ENCODE results near the gene SLC41A1. TPM values are rescaled to one million over a fixed set of nuclear protein-coding genes. Genes with fewer than 3 reads are reported as not detected.

SLC41A1 gene
- total RNA-seq, 6 experiments from 2014 or later = 3.4 to 6.4 (median 4.6) TPM

DNA sequence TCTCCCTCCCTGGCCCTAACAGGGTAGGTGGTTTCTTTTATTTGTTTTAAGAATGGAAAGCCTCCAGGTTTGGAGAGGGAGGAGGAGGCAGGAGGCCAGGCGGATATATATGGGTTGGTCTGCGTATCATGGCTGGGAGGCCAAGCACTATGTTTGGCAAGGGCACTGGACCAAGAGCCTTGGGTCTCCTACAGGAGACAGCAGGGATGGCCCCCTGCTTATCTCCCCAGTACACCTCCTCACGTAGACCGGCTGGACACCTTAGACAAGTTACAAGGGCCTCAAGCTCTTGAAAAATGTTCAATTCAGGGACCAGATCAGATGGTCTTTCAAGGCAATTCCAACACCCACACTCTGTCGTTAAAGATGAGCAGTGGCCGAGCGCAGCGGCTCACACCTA, 10.9 kb downstream of the SLC41A1 start:
- Histone ChIP-seq H3K27ac (no peak overlapping the region), H3K4me3 (no peak overlapping the region), H3K4me1 (no peaks in the 10 kb centered on the region), H3K36me3 (peaks cover 0 to 3% (median 0%) of the 10 kb centered on the region in 4 donors), H3K9me3 (no peaks in the 10 kb centered on the region), H3K27me3 (no peaks in the 10 kb centered on the region)
- intact Hi-C loops (cut with DNase I) = no loop called here
- WGBS (ENCODE audit: insufficient coverage, low coverage, low lambda C conversion rate, missing lambda C conversion rate) = 92% methylated on average over 2 of the region's 8 CpGs
- no peak for TF ChIP-seq POLR2A (IDR thresholded peaks at IDR 0.05)
- TF ChIP-seq, protein P1, sequence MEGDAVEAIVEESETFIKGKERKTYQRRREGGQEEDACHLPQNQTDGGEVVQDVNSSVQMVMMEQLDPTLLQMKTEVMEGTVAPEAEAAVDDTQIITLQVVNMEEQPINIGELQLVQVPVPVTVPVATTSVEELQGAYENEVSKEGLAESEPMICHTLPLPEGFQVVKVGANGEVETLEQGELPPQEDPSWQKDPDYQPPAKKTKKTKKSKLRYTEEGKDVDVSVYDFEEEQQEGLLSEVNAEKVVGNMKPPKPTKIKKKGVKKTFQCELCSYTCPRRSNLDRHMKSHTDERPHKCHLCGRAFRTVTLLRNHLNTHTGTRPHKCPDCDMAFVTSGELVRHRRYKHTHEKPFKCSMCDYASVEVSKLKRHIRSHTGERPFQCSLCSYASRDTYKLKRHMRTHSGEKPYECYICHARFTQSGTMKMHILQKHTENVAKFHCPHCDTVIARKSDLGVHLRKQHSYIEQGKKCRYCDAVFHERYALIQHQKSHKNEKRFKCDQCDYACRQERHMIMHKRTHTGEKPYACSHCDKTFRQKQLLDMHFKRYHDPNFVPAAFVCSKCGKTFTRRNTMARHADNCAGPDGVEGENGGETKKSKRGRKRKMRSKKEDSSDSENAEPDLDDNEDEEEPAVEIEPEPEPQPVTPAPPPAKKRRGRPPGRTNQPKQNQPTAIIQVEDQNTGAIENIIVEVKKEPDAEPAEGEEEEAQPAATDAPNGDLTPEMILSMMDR (IDR thresholded peaks at IDR 0.05) = no peak
- DNase-seq (no peak), ATAC-seq (no peak)

DNA sequence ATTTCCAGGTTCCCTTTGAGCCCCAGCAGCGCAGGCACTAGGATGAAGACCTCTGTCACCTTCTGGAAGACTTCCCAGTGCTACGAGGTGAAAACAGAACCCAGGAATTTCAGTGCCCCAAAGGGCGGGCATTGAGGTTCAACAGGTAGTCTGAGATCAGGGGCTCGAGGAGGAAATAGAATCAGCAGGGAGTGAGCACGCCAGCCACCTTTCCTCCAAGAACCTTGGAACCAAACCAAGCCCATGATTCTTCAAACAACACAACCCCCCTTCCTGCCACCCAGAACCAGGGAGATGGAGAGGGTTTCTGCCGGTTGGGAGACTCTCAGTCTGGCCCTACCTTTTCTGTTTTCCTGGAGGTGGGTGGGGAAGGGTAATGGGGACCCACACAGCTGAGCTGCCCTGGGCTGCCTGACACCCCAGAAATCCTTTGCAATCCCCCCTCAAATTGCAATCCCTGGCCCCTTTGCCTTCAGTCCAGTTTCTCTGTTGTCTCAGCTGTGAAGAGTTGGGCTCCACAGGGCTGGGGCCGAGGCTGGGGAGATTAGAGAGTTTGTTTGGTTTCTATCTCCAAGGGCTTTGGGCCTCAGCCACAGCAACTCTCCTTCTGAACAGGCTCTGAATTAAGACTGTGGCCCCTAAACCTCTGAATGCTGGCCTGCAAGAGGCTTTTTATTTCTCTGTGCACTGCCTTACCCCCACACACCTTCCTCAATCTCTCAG, 11.9 kb downstream of the SLC41A1 start:
- 100% methylated on average over 1 of the region's 7 CpGs for WGBS (ENCODE audit: insufficient coverage, low coverage, low lambda C conversion rate, missing lambda C conversion rate)
- DNase-seq = no peak
- ATAC-seq = no peak
- no peak overlapping the region for H3K4me3 ChIP-seq
- H3K4me1 ChIP-seq = no peaks in the 10 kb centered on the region
- no peaks in the 10 kb centered on the region for H3K9me3 ChIP-seq
- no peak for TF ChIP-seq POLR2A (IDR thresholded peaks at IDR 0.05)
- TF ChIP-seq, protein P1 (IDR thresholded peaks at IDR 0.05) = no peak
- no peak overlapping the region for H3K27ac ChIP-seq
- H3K27me3 ChIP-seq = no peaks in the 10 kb centered on the region
- peaks cover 0 to 3% (median 0%) of the 10 kb centered on the region in 4 donors for H3K36me3 ChIP-seq
- intact Hi-C loops (cut with DNase I) = no loop called here

DNA sequence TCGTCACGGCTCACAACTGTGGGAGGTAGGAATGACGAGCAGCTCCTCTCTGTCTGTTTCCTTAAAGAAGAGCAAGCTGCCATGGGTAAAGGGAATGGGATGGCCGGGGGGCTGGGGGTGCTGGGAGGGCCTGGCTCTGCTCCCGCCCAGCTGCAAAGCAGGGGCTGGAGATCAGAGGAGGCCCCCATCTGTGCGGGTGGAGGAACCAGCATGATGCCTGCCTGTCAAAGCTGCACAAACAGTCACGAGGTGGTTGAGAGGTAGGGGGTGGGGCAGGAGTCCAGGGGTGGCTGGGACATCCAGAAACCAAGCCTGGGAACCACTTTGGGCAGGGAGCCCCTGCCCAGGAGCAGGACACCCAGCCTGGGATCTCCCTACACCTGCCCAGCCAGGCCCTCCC, 12.6 kb downstream of the SLC41A1 start:
- H3K36me3 ChIP-seq = peaks cover 0 to 3% (median 0%) of the 10 kb centered on the region in 4 donors
- ATAC-seq (no peak), DNase-seq (no peak)
- intact Hi-C loops (cut with DNase I) = no loop called here
- no peaks in the 10 kb centered on the region for H3K4me1 ChIP-seq
- no peak overlapping the region for H3K4me3 ChIP-seq
- WGBS (ENCODE audit: insufficient coverage, low coverage, low lambda C conversion rate, missing lambda C conversion rate) = 100% methylated on average over 1 of the region's 7 CpGs
- H3K27me3 ChIP-seq = no peaks in the 10 kb centered on the region
- H3K27ac ChIP-seq = no peak overlapping the region
- no peak for TF ChIP-seq POLR2A (IDR thresholded peaks at IDR 0.05)
- TF ChIP-seq, protein P1 (IDR thresholded peaks at IDR 0.05) = no peak
- no peaks in the 10 kb centered on the region for H3K9me3 ChIP-seq

DNA sequence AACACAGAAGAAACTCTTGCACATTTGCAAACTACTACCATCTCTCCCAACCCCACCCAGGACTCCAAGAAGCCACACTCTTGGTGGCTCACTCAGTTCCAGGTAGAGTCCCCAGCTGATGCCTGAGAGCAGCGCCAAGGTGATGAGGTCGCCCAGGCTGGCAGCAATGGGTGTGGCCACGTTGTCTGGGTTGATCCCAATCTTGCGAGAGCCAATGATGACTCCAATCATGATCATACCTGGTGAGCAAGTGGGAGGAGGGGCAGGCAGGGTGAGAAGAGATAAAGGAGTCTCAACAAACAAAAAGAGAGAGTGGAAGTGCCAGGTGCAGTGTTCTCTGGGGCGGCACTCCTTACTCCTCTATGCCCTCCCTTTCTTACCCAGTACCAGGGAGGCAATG, 14.4 kb downstream of the SLC41A1 start:
- intact Hi-C loops (cut with DNase I) = loop anchor here (5.0 to 10.0 kb wide), 2 partner anchors 116 to 179 kb away; no protein-coding TSS in a partner anchor
- WGBS (ENCODE audit: insufficient coverage, low coverage, low lambda C conversion rate, missing lambda C conversion rate) = 83% methylated on average over 4 of the region's 5 CpGs
- peaks cover 0 to 3% (median 0%) of the 10 kb centered on the region in 4 donors for H3K36me3 ChIP-seq

More for the DNA sequence above, 14.4 kb downstream of the SLC41A1 start:
- ATAC-seq (no peak), DNase-seq (no peak)
- Histone ChIP-seq H3K27ac (no peak overlapping the region), H3K27me3 (no peaks in the 10 kb centered on the region), H3K4me1 (no peaks in the 10 kb centered on the region), H3K4me3 (no peak overlapping the region), H3K9me3 (no peaks in the 10 kb centered on the region)
- TF ChIP-seq POLR2A (IDR thresholded peaks at IDR 0.05) = no peak
- TF ChIP-seq, protein P1 (IDR thresholded peaks at IDR 0.05) = no peak
